CD4-positive, alpha-beta T cell (primary cell): ENCODE results near the gene KRT1. TPM values are rescaled to one million over a fixed set of nuclear protein-coding genes. Genes with fewer than 3 reads are reported as not detected.

Experiments used
- ATAC-seq: fragments of 200-7000 bp; cut with Tn5 transposase; one replicate; pipeline ENCODE4 v1.10.0; 2022; ENCODE audit warnings: mild to moderate bottlenecking; ENCODE audit not compliant: poor library complexity
- CTCF ChIA-PET: fragments of 350-600 bp; sonication (Branson Sonifier 250); formaldehyde crosslinking; loops from one replicate; lab custom pipeline; 2021; ENCODE audit warnings: antibody characterized with exemption, inconsistent platforms; lab: Charles Lee
- POLR2A ChIA-PET: fragments of 350-600 bp; sonication (Branson Sonifier 250); formaldehyde crosslinking; loops from one replicate; lab custom pipeline; 2021; ENCODE audit warnings: antibody characterized with exemption, inconsistent platforms; lab: Charles Lee
- DNase-seq, 14 experiments: peaks; one replicate each; pipeline ENCODE4 v3.0.0-alpha.2; 2013 to 2020; ENCODE audit warnings: mixed read lengths in 2 of 14
- H3K27ac ChIP-seq, 2 donors: one replicate each; pipeline versions ENCODE4 v1.5.1 to v1.7.0; 2013; ENCODE audit warnings: low read length in 2 of 2, low read depth in 1 of 2, mild to moderate bottlenecking in 1 of 2
- H3K27me3 ChIP-seq, 2 experiments: 1 replicate in 1 of 2; 2 replicates in 1 of 2; pipeline versions ENCODE4 v1.6.1 to v1.7.0; 2013; ENCODE audit warnings: low read length in 2 of 2, control low read depth in 1 of 2, mild to moderate bottlenecking in 1 of 2, moderate library complexity in 1 of 2; ENCODE audit not compliant: insufficient read depth in 2 of 2, control insufficient read depth in 1 of 2
- H3K36me3 ChIP-seq: one replicate; pipeline ENCODE4 v1.6.1; 2013; ENCODE audit warnings: low read length, control low read depth; ENCODE audit not compliant: insufficient read depth
- H3K4me1 ChIP-seq: one replicate; pipeline ENCODE4 v1.6.1; 2013; ENCODE audit warnings: low read length, control low read depth; ENCODE audit not compliant: insufficient read depth
- H3K4me3 ChIP-seq: one replicate; pipeline ENCODE4 v1.5.1; 2013; ENCODE audit warnings: mild to moderate bottlenecking, low read length, moderate library complexity
- H3K9me3 ChIP-seq, 2 experiments: 1 replicate in 1 of 2; 2 replicates in 1 of 2; pipeline versions ENCODE4 v1.6.1 to v1.7.0; 2013; ENCODE audit warnings: low read length in 2 of 2, mild to moderate bottlenecking in 2 of 2, control low read depth in 1 of 2, moderate library complexity in 1 of 2; ENCODE audit not compliant: control insufficient read depth in 1 of 2, insufficient read depth in 1 of 2
- H3K27ac Mint-ChIP-seq: one replicate; pipeline ENCODE4 v1.8.0; 2020; ENCODE audit warnings: mixed read lengths
- H3K27me3 Mint-ChIP-seq: one replicate; pipeline ENCODE4 v1.8.0; 2021; ENCODE audit warnings: mixed read lengths
- H3K36me3 Mint-ChIP-seq: one replicate; pipeline ENCODE4 v1.8.0; 2021; ENCODE audit warnings: low read depth, mixed read lengths
- H3K4me1 Mint-ChIP-seq: one replicate; pipeline ENCODE4 v1.8.0; 2021; ENCODE audit warnings: low read depth, mixed read lengths
- H3K4me3 Mint-ChIP-seq: one replicate; pipeline ENCODE4 v1.8.0; 2020; ENCODE audit warnings: mild to moderate bottlenecking, mixed read lengths
- H3K9me3 Mint-ChIP-seq: one replicate; pipeline ENCODE4 v1.8.0; 2020; ENCODE audit warnings: mixed read lengths
- CTCF ChIP-seq: fragments of 200-600 bp; IDR thresholded peaks from one replicate; pipeline ENCODE4 v1.8.0; 2022; ENCODE audit warnings: antibody characterized with exemption, mild to moderate bottlenecking
- intact Hi-C, 2 experiments: fragments of 100-400 bp; cut with DNase I in 1 of 2; cut with micrococcal nuclease in 1 of 2; formaldehyde crosslinking; loops; one replicate each; pipeline versions ENCODE4 v1.15.1 to v1.9.0; 2023 to 2025; cut with DNase I, micrococcal nuclease
- total RNA-seq, 174 experiments: library from RNA in 2 of 174; stranded (reverse) in 2 of 174; gene quantifications; one replicate each; pipeline ENCODE4 v1.2.3 and lab custom pipeline; 2021 to 2026

KRT1 gene
- total RNA-seq, 2 experiments from 2014 or later = 3.9 to 4.0 TPM

GRCh38 chr12:52689936-52690335 is 9.7 kb upstream of the KRT1 start:
- ChIA-PET CTCF (interaction anchor here (1.0 to 1.6 kb wide), 2 partner anchors 104 to 189 kb away, joined by 4 read pairs; no protein-coding TSS in a partner anchor), POLR2A (interaction anchor here (1.0 to 2.8 kb wide), 4 partner anchors 8 to 106 kb away, joined by 3 to 17 read pairs (median 10); no protein-coding TSS in a partner anchor)
- Histone ChIP-seq H3K9me3 (no peaks in the 10 kb centered on the region), H3K4me1 (peaks cover 32% of the 10 kb centered on the region), H3K4me3 (no peak overlapping the region), H3K36me3 (no peaks in the 10 kb centered on the region), H3K27ac (no peak overlapping the region), H3K27me3 (no peaks in the 10 kb centered on the region)
- no peaks in the 10 kb centered on the region for H3K9me3 Mint-ChIP-seq
- ATAC-seq = no peak
- no peaks in the 10 kb centered on the region for H3K36me3 Mint-ChIP-seq
- peaks cover 64% of the 10 kb centered on the region for H3K4me1 Mint-ChIP-seq
- no peak for TF ChIP-seq CTCF
- H3K4me3 Mint-ChIP-seq = peak overlapping the region; percentile 83
- peak overlapping the region; percentile 87 for H3K27ac Mint-ChIP-seq
- intact Hi-C loops = loop anchor here (1.0 to 10.0 kb wide), 6 partner anchors 8 to 185 kb away; no protein-coding TSS in a partner anchor
- no peaks in the 10 kb centered on the region for H3K27me3 Mint-ChIP-seq
- DNase-seq = no peak

GRCh38 chr12:52689239-52689638 is 9.0 kb upstream of the KRT1 start:
- H3K27ac Mint-ChIP-seq = peak overlapping the region; percentile 87
- TF ChIP-seq CTCF = no peak
- ChIA-PET POLR2A (interaction anchor here (1.0 to 2.8 kb wide), 3 partner anchors 7 to 90 kb away, joined by 3 to 17 read pairs (median 16); no protein-coding TSS in a partner anchor), CTCF (interaction anchor here (1.0 kb wide), 1 partner anchor 190 kb away, joined by 4 read pairs; no protein-coding TSS in a partner anchor)
- H3K27me3 ChIP-seq = no peaks in the 10 kb centered on the region
- H3K9me3 ChIP-seq = no peaks in the 10 kb centered on the region
- no peak overlapping the region for H3K4me3 ChIP-seq
- peaks cover 69% of the 10 kb centered on the region for H3K4me1 Mint-ChIP-seq
- ATAC-seq (no peak), DNase-seq (no peak)
- no peaks in the 10 kb centered on the region for H3K36me3 Mint-ChIP-seq
- no peaks in the 10 kb centered on the region for H3K36me3 ChIP-seq
- no peaks in the 10 kb centered on the region for H3K9me3 Mint-ChIP-seq
- H3K27ac ChIP-seq = no peak overlapping the region
- intact Hi-C loops = loop anchor here in 1 of 2 experiments (10.0 kb wide), 1 partner anchor 186 kb away; no protein-coding TSS in a partner anchor
- H3K4me3 Mint-ChIP-seq = no peak overlapping the region
- no peaks in the 10 kb centered on the region for H3K27me3 Mint-ChIP-seq
- H3K4me1 ChIP-seq = peaks cover 32% of the 10 kb centered on the region

GRCh38 chr12:52688481-52688880 is 8.3 kb upstream of the KRT1 start:
- ATAC-seq (no peak), DNase-seq (no peak)
- ChIA-PET CTCF (no interaction called here), POLR2A (no interaction called here)
- H3K4me3 Mint-ChIP-seq = no peak overlapping the region
- intact Hi-C loops = loop anchor here in 1 of 2 experiments (10.0 kb wide), 1 partner anchor 186 kb away; no protein-coding TSS in a partner anchor
- H3K9me3 ChIP-seq = no peaks in the 10 kb centered on the region
- no peaks in the 10 kb centered on the region for H3K36me3 Mint-ChIP-seq
- no peak overlapping the region for H3K27ac ChIP-seq
- no peaks in the 10 kb centered on the region for H3K36me3 ChIP-seq
- no peak overlapping the region for H3K4me3 ChIP-seq
- H3K27ac Mint-ChIP-seq = peak overlapping the region; percentile 87
- H3K27me3 Mint-ChIP-seq = no peaks in the 10 kb centered on the region
- TF ChIP-seq CTCF = no peak
- H3K4me1 ChIP-seq = peaks cover 32% of the 10 kb centered on the region
- H3K27me3 ChIP-seq = no peaks in the 10 kb centered on the region
- H3K9me3 Mint-ChIP-seq = no peaks in the 10 kb centered on the region
- peaks cover 77% of the 10 kb centered on the region for H3K4me1 Mint-ChIP-seq
